ENCODE data around the gene ARL4C. TPM values are rescaled to one million over a fixed set of nuclear protein-coding genes. Genes with fewer than 3 reads are reported as not detected.

The ARL4C gene
- total RNA-seq, 1 donor from 2014 or later = 20.9 TPM

GRCh38 chr2:234497594-234498235 lies 834 bp upstream of the ARL4C start:
- Mint-ChIP-seq H3K4me3 (peak overlapping the region; percentile 75), H3K36me3 (ENCODE audit: low read depth) (peaks cover 11% of the 10 kb centered on the region), H3K4me1 (peaks cover 54% of the 10 kb centered on the region), H3K27ac (peak overlapping the region; percentile 2), H3K27me3 (peaks cover 8% of the 10 kb centered on the region), H3K9me3 (no peaks in the 10 kb centered on the region)
- ChIA-PET POLR2A (interaction anchor here (0.6 to 3.6 kb wide), 13 partner anchors 15 to 652 kb away, joined by 3 to 41 read pairs (median 11); no protein-coding TSS in a partner anchor), CTCF (interaction anchor here (0.6 to 5.7 kb wide), 10 partner anchors 14 to 362 kb away, joined by 3 to 59 read pairs (median 4); no protein-coding TSS in a partner anchor)
- no peak for TF ChIP-seq CTCF (IDR thresholded peaks at IDR 0.05)
- intact Hi-C loops (cut with micrococcal nuclease) = no loop called here
- ATAC-seq (ENCODE audit: low read depth) = no peak
- DNase-seq = no peak

GRCh38 chr2:234496055-234496834 lies 636 bp downstream of the ARL4C start:
- ATAC-seq (ENCODE audit: low read depth) (peak; percentile 62), DNase-seq (peak; percentile 38)
- POLR2A ChIA-PET = interaction anchor here (0.7 to 3.6 kb wide), 16 partner anchors 11 to 361 kb away, joined by 3 to 41 read pairs (median 10); no protein-coding TSS in a partner anchor
- CTCF ChIA-PET = interaction anchor here (0.8 to 5.7 kb wide), 10 partner anchors 13 to 366 kb away, joined by 3 to 59 read pairs (median 7); no protein-coding TSS in a partner anchor
- Mint-ChIP-seq H3K4me3 (peak overlapping the region; percentile 88), H3K36me3 (ENCODE audit: low read depth) (peaks cover 13% of the 10 kb centered on the region), H3K4me1 (peaks cover 67% of the 10 kb centered on the region), H3K27ac (peak overlapping the region; percentile 70), H3K27me3 (peaks cover 3% of the 10 kb centered on the region), H3K9me3 (no peaks in the 10 kb centered on the region)
- intact Hi-C loops (cut with micrococcal nuclease) = loop anchor here (1.0 kb wide), 3 partner anchors 50 to 207 kb away; no protein-coding TSS in a partner anchor
- no peak for TF ChIP-seq CTCF (IDR thresholded peaks at IDR 0.05)

DNA sequence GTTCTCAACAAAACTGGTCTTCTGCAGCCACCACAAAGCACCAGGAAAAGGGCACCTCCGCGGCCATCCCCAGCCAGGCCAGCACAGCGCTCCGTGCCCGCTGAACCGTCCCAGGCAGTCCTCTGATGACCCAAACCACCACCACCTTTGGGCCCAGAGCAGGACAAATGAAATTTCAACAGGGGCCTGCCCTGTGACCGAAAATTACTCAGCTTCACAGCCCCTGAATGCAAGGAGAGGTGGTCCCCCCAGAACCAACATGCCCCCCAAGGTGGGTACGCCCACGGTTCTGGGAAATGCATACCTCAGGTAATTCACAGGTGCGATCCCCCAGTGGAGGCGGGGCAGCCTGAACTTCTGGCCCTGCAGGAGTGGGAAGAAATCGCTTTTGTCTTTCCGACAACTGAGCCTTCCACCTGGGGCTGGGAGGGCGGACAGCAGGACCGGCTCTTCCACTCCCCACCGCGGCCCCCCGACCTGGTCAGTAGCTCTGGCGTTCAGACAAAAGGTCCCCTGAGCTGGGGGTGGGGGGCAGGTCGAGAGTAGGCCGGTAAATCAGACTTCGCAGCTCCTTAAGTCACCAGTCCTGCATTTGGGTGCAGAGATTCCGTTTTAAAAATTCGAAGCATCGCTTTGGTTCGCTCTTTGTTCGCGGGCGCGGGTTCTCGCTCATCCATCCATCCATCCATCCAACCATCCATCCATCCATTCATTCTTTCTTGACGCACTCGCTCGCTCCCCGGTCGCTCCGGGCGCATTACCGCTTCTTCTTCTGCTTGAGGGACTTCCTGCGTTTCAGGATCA lies 1.4 kb downstream of the ARL4C start:
- intact Hi-C loops (cut with micrococcal nuclease) = loop anchor here (1.0 kb wide), 3 partner anchors 49 to 206 kb away; no protein-coding TSS in a partner anchor
- H3K4me1 Mint-ChIP-seq = peaks cover 73% of the 10 kb centered on the region
- no peak for TF ChIP-seq CTCF (IDR thresholded peaks at IDR 0.05)
- DNase-seq (no peak), ATAC-seq (ENCODE audit: low read depth) (no peak)
- CTCF ChIA-PET = interaction anchor here (0.8 to 5.7 kb wide), 9 partner anchors 10 to 365 kb away, joined by 3 to 59 read pairs (median 10); no protein-coding TSS in a partner anchor
- H3K27me3 Mint-ChIP-seq = no peaks in the 10 kb centered on the region
- no peaks in the 10 kb centered on the region for H3K9me3 Mint-ChIP-seq
- peak overlapping the region; percentile 70 for H3K27ac Mint-ChIP-seq
- peaks cover 13% of the 10 kb centered on the region for H3K36me3 Mint-ChIP-seq (ENCODE audit: low read depth)
- H3K4me3 Mint-ChIP-seq = peak overlapping the region; percentile 88
- POLR2A ChIA-PET = interaction anchor here (0.7 to 3.6 kb wide), 15 partner anchors 10 to 360 kb away, joined by 3 to 41 read pairs (median 11); no protein-coding TSS in a partner anchor

DNA sequence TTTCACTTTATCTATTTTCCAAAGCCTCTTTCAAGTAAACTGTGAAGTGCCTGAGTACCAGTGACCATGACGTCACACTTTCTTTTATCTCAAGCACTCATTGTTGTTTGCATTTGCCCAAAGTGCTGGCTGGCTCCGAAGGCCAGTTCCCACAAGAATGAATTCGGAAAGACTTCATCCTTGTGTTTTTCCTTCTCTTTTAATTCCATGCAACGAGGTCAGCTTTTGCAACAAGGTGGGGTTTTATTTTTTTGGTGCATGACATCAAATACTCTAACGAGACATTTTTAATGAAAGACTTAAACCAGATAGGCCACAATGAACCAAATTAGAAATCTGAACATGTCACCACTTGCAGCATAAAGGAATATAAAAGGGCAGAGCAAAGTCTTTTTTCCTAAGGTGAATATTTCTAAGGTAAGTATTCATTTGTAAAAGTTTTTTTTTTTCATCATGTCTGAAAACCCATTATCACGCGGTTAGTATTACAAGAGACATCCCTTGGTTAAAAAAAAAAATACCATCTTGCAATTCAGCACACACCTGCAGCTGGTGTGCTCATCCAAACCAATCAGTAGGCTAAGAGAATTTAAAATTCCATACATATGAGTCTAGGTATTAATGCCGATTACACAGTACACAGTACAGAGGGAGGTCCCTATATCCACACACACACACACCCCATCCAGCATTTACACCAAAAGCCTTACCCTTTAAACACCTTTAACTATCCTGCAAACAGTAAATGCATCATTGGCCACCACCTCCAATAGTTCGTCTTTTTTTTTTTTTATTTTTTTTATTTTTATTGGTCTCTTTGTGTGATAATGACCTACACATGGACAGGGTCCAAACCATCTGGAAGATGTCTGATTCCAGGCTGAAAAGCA lies 2.3 kb downstream of the ARL4C start:
- TF ChIP-seq CTCF (IDR thresholded peaks at IDR 0.05) = no peak
- H3K27me3 Mint-ChIP-seq = no peaks in the 10 kb centered on the region
- H3K9me3 Mint-ChIP-seq = no peaks in the 10 kb centered on the region
- POLR2A ChIA-PET = interaction anchor here (2.4 to 3.6 kb wide), 5 partner anchors 11 to 330 kb away, joined by 10 to 41 read pairs (median 24); no protein-coding TSS in a partner anchor
- intact Hi-C loops (cut with micrococcal nuclease) = loop anchor here (1.0 kb wide), 1 partner anchor 11 kb away; no protein-coding TSS in a partner anchor
- no peak for ATAC-seq (ENCODE audit: low read depth)
- H3K4me1 Mint-ChIP-seq = peaks cover 73% of the 10 kb centered on the region
- peak overlapping the region; percentile 70 for H3K27ac Mint-ChIP-seq
- CTCF ChIA-PET = interaction anchor here (1.2 to 5.7 kb wide), 3 partner anchors 9 to 205 kb away, joined by 3 to 59 read pairs (median 14); no protein-coding TSS in a partner anchor
- peaks cover 13% of the 10 kb centered on the region for H3K36me3 Mint-ChIP-seq (ENCODE audit: low read depth)
- no peak for DNase-seq
- H3K4me3 Mint-ChIP-seq = peak overlapping the region; percentile 88

Data from activated B cell treated with CpG ODN at 0.5 μM for 24 hours (primary cell).